GM18870 (cell line): ENCODE measurements around the gene GULP1.
A peak's percentile ranks its signal among the peaks of the same experiment; 100 is the strongest.
"Not testable (repeated sequence)": the region's sequence is repeated elsewhere in the genome, so short reads cannot be mapped to it uniquely, and the experiment has no call there.

Experiments
- ATAC-seq: cut with Tn5 transposase; IDR thresholded peaks from one replicate; pipeline ENCODE4 v1.9.1; 2021; ENCODE audit warnings: moderate library complexity; ENCODE audit not compliant: unreplicated experiment

The GULP1 gene

GRCh38 chr2:188522517-188522916 is 230.8 kb downstream of the GULP1 start:
- no peak for ATAC-seq

GRCh38 chr2:188523919-188524318 is 232.2 kb downstream of the GULP1 start:
- no peak for ATAC-seq

GRCh38 chr2:188524519-188525113 is 232.9 kb downstream of the GULP1 start:
- ATAC-seq = peak; percentile 81

GRCh38 chr2:188526701-188527100 is 235.0 kb downstream of the GULP1 start:
- ATAC-seq = no peak

- ATAC-seq = no peak
Measured at GRCh38 chr2:188527141-188527540, 235.5 kb downstream of the GULP1 start.

- ATAC-seq = no peak
Measured at GRCh38 chr2:188527581-188527993, 235.9 kb downstream of the GULP1 start.

DNA sequence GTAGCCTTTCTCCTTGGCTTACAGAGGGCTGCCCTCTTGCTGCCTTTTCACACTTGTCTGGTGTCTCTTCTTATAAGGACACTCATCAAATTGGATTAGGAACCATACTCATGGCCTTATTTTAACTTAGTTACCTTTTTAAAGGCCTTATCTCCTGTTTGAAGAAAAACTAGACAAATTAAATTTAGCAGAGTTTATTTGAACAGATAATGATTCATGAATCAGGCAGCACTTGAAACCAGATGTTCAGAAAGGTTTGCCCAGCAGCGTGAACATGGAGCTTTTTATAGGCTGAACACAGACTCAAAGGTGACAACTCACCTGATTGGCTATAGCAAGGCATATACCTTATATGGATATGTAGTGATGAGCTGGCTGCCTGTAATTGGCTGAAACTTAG is 238.0 kb downstream of the GULP1 start:
- ATAC-seq = no peak

DNA sequence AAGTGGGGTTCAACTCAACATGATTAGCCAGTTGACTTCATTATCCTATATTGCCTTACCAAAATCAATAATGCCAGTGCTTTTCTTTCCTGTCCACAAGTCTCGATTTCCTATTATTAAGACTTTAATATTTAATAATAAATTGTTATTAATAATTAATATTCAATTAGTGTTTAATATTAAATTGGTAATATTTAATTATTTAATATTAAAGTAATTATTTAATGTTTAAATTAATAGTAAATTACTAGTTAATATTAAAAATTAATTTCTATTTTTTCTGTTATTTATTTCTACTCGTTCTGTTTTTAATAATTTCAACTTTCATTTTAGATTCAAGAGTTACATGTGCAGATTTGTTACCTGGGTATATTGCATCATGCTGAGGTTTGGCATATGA is 243.2 kb downstream of the GULP1 start:
- ATAC-seq = no peak

GRCh38 chr2:188551671-188552070 is 260.0 kb downstream of the GULP1 start:
- no peak for ATAC-seq

DNA sequence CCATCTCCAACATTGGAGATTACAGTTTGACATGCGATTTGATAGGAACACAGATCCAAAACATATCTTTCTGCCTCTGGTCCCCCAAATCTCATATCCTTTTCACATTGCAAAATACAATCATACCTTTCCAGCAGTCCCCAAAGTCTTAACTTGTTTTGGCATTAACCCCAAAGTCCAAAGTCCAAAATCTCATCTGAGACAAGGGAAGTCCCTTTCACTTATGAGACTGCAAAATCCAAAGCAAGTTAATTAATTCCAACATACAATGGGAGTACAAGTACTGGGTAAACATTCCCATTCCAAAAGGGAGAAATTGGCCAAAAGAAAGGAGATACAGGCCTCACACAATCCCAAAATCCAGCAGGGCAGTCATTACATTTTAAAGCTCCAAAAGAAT is 265.4 kb downstream of the GULP1 start:
- ATAC-seq = no peak

DNA sequence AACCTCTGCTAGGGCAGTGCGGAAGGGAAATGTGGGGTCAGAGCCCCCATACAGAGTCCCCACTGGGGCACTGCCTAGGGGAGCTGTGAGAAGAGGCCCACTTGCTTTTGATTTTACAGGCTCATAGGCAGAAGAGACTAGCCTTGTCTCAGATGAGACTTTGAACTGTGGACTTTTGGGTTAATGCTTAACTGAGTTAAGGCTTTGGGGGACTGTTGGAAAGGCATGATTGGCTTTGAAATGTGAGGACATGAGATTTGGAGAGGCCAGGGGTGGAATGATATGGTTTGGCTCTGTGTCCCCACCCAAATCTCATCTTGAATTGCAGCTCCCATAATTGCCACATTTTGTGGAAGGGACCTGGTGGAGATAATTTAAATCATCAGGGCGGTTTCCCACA is 267.8 kb downstream of the GULP1 start:
- not testable (repeated sequence) for ATAC-seq

DNA sequence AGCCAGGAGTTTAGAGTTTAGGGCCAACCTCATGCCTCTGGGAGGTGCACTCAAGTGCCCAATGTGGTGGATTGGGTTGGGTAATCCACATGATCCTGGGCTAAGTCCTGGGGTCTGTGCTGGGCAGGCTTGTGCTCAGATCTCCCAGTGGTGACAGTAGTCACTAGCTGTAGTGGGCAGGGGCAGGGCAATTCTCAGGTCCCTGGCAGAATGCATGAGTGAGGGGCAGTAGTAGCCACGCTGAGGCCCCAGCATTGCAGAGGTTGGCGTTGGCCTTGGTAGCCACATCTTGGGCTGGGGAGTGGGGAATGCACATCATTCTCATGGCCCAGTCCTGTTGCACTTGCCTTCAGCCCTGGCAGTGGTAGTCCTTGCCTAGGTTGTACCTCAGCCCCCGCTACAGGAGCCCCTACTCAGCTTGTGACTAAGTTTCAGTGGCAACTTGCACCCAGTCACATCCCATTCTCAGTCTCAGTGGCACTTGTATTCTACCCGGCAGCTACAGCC is 269.9 kb downstream of the GULP1 start:
- ATAC-seq = no peak

DNA sequence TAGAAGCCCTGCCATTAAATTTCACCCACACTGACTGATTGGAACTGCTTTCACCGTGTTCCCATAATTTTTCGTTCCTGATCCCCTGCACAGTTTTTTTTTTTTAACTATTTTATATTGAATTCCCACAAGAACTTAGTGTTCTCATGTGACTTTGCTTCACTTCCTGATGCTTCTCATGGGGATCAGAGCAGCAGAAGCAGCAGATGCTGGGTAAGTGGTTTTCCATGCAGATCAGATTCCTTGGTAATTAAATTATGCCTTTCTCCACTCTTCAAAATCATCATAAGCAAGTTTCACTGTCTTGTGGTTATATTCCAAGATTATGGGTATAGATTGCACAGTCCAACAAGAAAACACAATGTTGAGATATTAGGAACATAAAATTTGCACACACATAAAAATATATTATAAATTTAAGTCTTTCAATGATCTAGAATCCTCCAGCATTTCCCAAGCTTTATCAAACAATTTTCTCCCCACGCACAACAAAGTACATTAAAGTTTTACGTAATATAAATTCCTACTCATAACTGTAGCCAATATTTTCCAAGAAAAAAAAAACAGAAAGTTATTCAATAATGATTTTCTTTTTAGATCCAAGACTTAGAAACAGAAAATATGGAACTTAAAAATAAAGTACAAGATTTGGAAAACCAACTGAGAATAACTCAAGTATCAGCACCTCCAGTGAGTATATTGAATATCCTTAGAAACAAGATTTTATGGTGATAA is 277.9 kb downstream of the GULP1 start:
- no peak for ATAC-seq

- no peak for ATAC-seq
Measured at GRCh38 chr2:188570370-188570769, 278.7 kb downstream of the GULP1 start.

DNA sequence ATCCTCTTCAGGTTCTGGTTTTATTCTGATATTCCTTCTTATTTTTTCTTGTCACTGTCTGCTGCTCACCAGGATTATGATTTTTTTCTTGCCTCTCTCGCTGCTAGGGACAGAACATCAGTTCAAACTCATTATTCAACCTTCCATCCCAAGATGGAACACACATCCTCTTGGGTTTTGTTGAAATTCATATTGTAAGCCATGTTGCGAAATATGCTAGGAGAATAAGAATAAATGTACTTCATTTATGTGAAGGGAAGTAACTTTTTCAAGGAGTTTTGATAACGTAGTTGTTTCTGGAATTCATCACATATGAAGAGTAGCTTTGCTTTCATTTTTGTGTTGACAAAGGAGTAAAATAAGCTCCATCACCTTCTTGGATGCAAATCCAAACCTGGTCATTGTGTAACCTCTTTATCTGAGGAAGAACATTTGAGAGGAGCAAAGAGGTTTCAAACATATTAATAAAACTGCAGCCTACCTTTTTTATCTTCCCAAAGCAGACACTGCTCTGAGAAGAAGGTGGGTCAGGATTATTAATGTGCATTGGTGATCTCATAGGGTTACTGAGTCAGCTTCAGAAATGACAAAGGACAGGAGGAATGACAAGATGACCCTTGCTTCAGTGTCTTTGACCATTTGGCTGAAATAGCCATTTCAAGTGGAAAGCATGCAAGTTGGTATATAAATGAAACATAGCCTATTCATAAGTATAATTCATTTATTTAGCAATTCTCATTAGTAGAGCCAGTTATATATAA is 280.0 kb downstream of the GULP1 start:
- ATAC-seq = no peak

DNA sequence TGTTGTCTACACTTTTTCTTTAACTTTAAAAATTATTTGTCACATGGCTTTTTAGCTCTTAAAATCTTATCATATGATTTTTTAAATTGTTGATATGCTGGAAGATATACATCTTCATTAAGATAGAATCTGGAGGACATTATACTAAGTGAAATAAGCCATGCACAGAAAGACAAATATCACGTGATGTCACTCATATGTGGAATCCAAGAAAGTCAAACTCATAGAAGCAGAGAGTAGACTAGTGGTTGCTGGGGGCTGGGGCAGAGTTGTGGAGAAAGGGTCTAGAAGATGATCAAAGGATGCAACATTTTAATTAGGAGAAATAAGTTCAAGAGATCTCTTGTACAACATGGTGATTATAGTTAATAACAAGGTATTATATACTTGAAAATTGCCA is 280.9 kb downstream of the GULP1 start:
- no peak for ATAC-seq

DNA sequence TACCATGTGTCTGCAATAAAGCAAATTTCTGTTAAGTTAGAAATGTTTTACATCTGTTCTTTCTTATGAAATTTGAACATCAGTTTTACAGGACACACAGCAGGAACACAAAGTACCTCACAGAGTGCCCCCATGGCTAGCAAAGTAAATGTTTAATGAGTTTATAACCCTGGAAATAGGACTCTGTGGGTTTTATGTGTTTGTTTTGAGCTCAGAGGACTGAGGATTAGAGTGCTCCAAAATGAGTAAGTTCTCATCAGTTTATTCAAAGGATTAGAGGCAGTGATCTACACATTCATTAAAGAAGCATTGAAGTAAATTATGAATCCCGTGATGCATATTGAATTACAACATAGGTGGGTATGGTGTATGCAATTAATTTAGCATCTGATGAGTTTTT is 281.8 kb downstream of the GULP1 start:
- no peak for ATAC-seq

DNA sequence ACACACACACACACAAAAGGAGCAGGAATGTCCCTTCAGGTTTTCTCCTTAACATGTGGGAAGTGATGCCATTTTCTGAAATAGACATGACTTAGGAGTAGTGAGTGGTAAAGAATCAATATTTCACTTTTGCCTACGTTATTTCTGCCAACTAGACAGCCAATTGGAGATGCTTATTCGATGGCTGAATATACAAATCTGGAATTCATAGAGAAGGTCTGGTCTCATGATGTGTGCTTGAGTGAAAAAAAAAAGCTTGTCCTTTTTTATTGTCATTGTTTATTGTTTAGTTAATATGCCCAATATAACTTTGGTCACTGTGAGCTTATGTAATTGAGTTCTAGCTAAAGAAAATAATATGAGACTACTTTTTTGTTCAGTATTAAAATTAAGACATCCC is 284.3 kb downstream of the GULP1 start:
- ATAC-seq = no peak

DNA sequence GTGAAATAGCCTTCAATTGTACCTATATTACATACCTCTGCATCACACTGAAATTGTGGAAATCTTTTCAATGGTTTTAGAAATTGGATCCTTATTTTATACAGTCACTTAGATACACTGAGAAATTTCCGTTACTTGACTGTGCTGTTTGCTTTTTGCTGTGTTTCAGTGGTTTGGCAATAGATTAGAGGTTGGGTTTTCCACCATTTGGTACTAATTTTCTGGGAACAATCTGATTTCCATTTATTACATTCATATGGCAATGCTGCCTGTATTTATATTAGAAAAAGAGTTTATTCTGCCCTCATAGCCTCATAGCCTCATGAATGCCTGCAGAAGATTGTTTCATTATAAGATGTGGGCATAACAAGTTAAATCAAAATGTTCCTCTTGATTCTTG is 285.0 kb downstream of the GULP1 start:
- ATAC-seq = no peak

GRCh38 chr2:188577231-188577630 is 285.6 kb downstream of the GULP1 start:
- no peak for ATAC-seq

- no peak for ATAC-seq
Measured at GRCh38 chr2:188580738-188581137, 289.1 kb downstream of the GULP1 start.

DNA sequence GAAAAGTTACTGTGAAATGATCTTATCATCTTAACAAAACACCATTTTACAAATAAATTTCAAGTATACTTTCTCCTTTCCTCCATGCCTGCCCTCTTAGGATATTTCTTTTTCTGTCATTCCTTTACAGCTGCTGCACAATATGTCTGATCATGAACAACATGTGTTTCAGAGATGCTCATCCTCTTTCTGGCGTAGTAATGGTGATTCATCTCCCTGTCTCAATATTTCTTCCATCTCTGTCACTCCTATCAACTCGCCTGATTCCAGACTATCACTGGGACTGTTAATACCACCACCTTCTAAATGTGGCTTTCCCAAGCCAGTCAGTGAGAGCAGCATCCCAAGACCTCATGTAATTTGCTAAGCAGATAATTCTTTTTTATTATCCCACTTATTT is 290.5 kb downstream of the GULP1 start:
- ATAC-seq = no peak
